ENCODE measurements around the gene SSB. TPM values are rescaled to one million over a fixed set of nuclear protein-coding genes. Genes with fewer than 3 reads are reported as not detected.

Gene SSB
- total and polyA plus RNA-seq, 2 of the 13 experiments (the other 11 are each of a cell fraction or from before 2014, with no cell fraction given): 109 to 208 TPM

GRCh38 chr2:169798718-169799592 lies at the start of gene SSB (continued):
- TF ChIP-seq, protein P1, sequence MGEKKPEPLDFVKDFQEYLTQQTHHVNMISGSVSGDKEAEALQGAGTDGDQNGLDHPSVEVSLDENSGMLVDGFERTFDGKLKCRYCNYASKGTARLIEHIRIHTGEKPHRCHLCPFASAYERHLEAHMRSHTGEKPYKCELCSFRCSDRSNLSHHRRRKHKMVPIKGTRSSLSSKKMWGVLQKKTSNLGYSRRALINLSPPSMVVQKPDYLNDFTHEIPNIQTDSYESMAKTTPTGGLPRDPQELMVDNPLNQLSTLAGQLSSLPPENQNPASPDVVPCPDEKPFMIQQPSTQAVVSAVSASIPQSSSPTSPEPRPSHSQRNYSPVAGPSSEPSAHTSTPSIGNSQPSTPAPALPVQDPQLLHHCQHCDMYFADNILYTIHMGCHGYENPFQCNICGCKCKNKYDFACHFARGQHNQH (CRISPR knock-in tag; IDR thresholded peaks at IDR 0.05): peak; percentile 77
- TF ChIP-seq GMEB2 (CRISPR knock-in tag; IDR thresholded peaks at IDR 0.05; ENCODE audit: low read depth): peak; percentile 27; the same call in 1 of the 2 replicates
- peak; percentile 87; the same call in 1 of the 2 replicates for TF ChIP-seq SMAD1 (CRISPR knock-in tag; IDR thresholded peaks at IDR 0.05; ENCODE audit: borderline replicate concordance, low read depth)
- TF ChIP-seq TAF1 (CRISPR knock-in tag; IDR thresholded peaks at IDR 0.05): peak; percentile 90
- peak; percentile 91; the same call in 1 of the 2 replicates for TF ChIP-seq ZIK1 (CRISPR knock-in tag; IDR thresholded peaks at IDR 0.05; ENCODE audit: borderline replicate concordance, low read depth)
- 0 out of 2 replicates have a peak, but pooled peaks have one; percentile 59 for TF ChIP-seq ZNF317 (CRISPR knock-in tag; IDR thresholded peaks at IDR 0.05)
- TF ChIP-seq, protein P2, sequence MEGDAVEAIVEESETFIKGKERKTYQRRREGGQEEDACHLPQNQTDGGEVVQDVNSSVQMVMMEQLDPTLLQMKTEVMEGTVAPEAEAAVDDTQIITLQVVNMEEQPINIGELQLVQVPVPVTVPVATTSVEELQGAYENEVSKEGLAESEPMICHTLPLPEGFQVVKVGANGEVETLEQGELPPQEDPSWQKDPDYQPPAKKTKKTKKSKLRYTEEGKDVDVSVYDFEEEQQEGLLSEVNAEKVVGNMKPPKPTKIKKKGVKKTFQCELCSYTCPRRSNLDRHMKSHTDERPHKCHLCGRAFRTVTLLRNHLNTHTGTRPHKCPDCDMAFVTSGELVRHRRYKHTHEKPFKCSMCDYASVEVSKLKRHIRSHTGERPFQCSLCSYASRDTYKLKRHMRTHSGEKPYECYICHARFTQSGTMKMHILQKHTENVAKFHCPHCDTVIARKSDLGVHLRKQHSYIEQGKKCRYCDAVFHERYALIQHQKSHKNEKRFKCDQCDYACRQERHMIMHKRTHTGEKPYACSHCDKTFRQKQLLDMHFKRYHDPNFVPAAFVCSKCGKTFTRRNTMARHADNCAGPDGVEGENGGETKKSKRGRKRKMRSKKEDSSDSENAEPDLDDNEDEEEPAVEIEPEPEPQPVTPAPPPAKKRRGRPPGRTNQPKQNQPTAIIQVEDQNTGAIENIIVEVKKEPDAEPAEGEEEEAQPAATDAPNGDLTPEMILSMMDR (CRISPR knock-in tag; IDR thresholded peaks at IDR 0.05): 0 out of 2 replicates have a peak, but pooled peaks have one; percentile 26
- no peak for TF ChIP-seq ZNF24 (IDR thresholded peaks at IDR 0.05)
- peak; percentile 88 for TF ChIP-seq SAP130 (CRISPR knock-in tag; IDR thresholded peaks at IDR 0.05; ENCODE audit: low read depth)
- TF ChIP-seq ELF1 (CRISPR knock-in tag; IDR thresholded peaks at IDR 0.05): peak; percentile 49
- peak; percentile 84; the same call in 1 of the 2 replicates for TF ChIP-seq ZNF451 (CRISPR knock-in tag; IDR thresholded peaks at IDR 0.05)
- peak; percentile 98 for TF ChIP-seq ZFY (CRISPR knock-in tag; IDR thresholded peaks at IDR 0.05)
- TF ChIP-seq POLR2G (IDR thresholded peaks at IDR 0.05; ENCODE audit: low read depth, low read length): peak; percentile 95
- no peak; the same call in 1 of the 2 replicates for TF ChIP-seq E2F2 (CRISPR knock-in tag; IDR thresholded peaks at IDR 0.05; ENCODE audit: borderline replicate concordance)
- no peak for TF ChIP-seq PATZ1 (CRISPR knock-in tag; IDR thresholded peaks at IDR 0.05)
- peak; percentile 84; the same call in 1 of the 2 replicates for TF ChIP-seq MXD1 (CRISPR knock-in tag; IDR thresholded peaks at IDR 0.05)
- TF ChIP-seq ZNF883 (CRISPR knock-in tag; IDR thresholded peaks at IDR 0.05; ENCODE audit: not compliant biosample characterization): peak; percentile 51
- peak; percentile 70 for TF ChIP-seq SPEN (CRISPR knock-in tag; IDR thresholded peaks at IDR 0.05; ENCODE audit: low read depth)
- TF ChIP-seq WIZ (CRISPR knock-in tag; IDR thresholded peaks at IDR 0.05): 0 out of 2 replicates have a peak, but pooled peaks have one; percentile 68

All from HepG2 (cell line).